ENCODE measurements around the gene PSMG4. TPM values are rescaled to one million over a fixed set of nuclear protein-coding genes. Genes with fewer than 3 reads are reported as not detected.
A peak's percentile ranks its signal among the peaks of the same experiment; 100 is the strongest.

The PSMG4 gene
- total RNA-seq, 1 donor from 2014 or later = 21.2 TPM

GRCh38 chr6:3293271-3294155 lies 34.8 kb downstream of the PSMG4 start:
- DNase-seq (ENCODE audit: low spot score) (peak; percentile 52), ATAC-seq (no peak)
- intact Hi-C loops (cut with DNase I) = no loop called here

- ATAC-seq (no peak), DNase-seq (ENCODE audit: low spot score) (peak; percentile 17)
- intact Hi-C loops (cut with DNase I) = no loop called here
Measured at GRCh38 chr6:3294396-3294795, 35.6 kb downstream of the PSMG4 start.

GRCh38 chr6:3294921-3295871 lies 36.4 kb downstream of the PSMG4 start:
- ATAC-seq (peak; percentile 25), DNase-seq (ENCODE audit: low spot score) (peak; percentile 51)
- intact Hi-C loops (cut with DNase I) = no loop called here

GRCh38 chr6:3296078-3296477 lies 37.3 kb downstream of the PSMG4 start:
- DNase-seq (ENCODE audit: low spot score) (peak; percentile 46), ATAC-seq (no peak)
- intact Hi-C loops (cut with DNase I) = no loop called here

- DNase-seq (ENCODE audit: low spot score) (peak; percentile 40), ATAC-seq (no peak)
- intact Hi-C loops (cut with DNase I) = no loop called here
Measured at GRCh38 chr6:3296537-3296936, 37.8 kb downstream of the PSMG4 start.

GRCh38 chr6:3297006-3297405 lies 38.3 kb downstream of the PSMG4 start:
- ATAC-seq = no peak
- DNase-seq (ENCODE audit: low spot score) = no peak
- intact Hi-C loops (cut with DNase I) = no loop called here

GRCh38 chr6:3297909-3298308 lies 39.2 kb downstream of the PSMG4 start:
- ATAC-seq (no peak), DNase-seq (ENCODE audit: low spot score) (peak; percentile 27)
- intact Hi-C loops (cut with DNase I) = no loop called here

- intact Hi-C loops (cut with DNase I) = no loop called here
- ATAC-seq (no peak), DNase-seq (ENCODE audit: low spot score) (peak; percentile 9)
Measured at GRCh38 chr6:3299221-3299620, 40.5 kb downstream of the PSMG4 start.

- intact Hi-C loops (cut with DNase I) = no loop called here
- ATAC-seq (no peak), DNase-seq (ENCODE audit: low spot score) (peak; percentile 21)
Measured at GRCh38 chr6:3301506-3301905, 42.8 kb downstream of the PSMG4 start.

GRCh38 chr6:3303795-3304411 lies 45.2 kb downstream of the PSMG4 start:
- peak; percentile 7 for DNase-seq (ENCODE audit: low spot score)
- ATAC-seq = no peak
- intact Hi-C loops (cut with DNase I) = no loop called here

- DNase-seq (ENCODE audit: low spot score) (peak; percentile 42), ATAC-seq (no peak)
- intact Hi-C loops (cut with DNase I) = no loop called here
Measured at GRCh38 chr6:3304500-3305215, 45.9 kb downstream of the PSMG4 start.

- intact Hi-C loops (cut with DNase I) = no loop called here
- ATAC-seq (no peak), DNase-seq (ENCODE audit: low spot score) (peak; percentile 28)
Measured at GRCh38 chr6:3305216-3305565, 46.4 kb downstream of the PSMG4 start.

GRCh38 chr6:3305831-3306230 lies 47.1 kb downstream of the PSMG4 start:
- intact Hi-C loops (cut with DNase I) = no loop called here
- DNase-seq (ENCODE audit: low spot score) (peak; percentile 10), ATAC-seq (no peak)

GRCh38 chr6:3306848-3307247 lies 48.1 kb downstream of the PSMG4 start:
- DNase-seq (ENCODE audit: low spot score) = peak; percentile 27
- intact Hi-C loops (cut with DNase I) = no loop called here

GRCh38 chr6:3307436-3307835 lies 48.7 kb downstream of the PSMG4 start:
- DNase-seq (ENCODE audit: low spot score) (peak; percentile 42), ATAC-seq (no peak)
- intact Hi-C loops (cut with DNase I) = no loop called here

More at GRCh38 chr6:3306848-3307247, 48.1 kb downstream of the PSMG4 start:
- no peak for ATAC-seq

- ATAC-seq = no peak
- intact Hi-C loops (cut with DNase I) = no loop called here
- DNase-seq (ENCODE audit: low spot score) = no peak
Measured at GRCh38 chr6:3308106-3308505, 49.4 kb downstream of the PSMG4 start.

- intact Hi-C loops (cut with DNase I) = no loop called here
- DNase-seq (ENCODE audit: low spot score) (peak; percentile 30), ATAC-seq (no peak)
Measured at GRCh38 chr6:3309391-3310050, 50.8 kb downstream of the PSMG4 start.

GRCh38 chr6:3310051-3310448 lies 51.3 kb downstream of the PSMG4 start:
- ATAC-seq = no peak
- peak; percentile 6 for DNase-seq (ENCODE audit: low spot score)
- intact Hi-C loops (cut with DNase I) = no loop called here
